HG03460 (cell line): Measurements from ENCODE around the gene CHAMP1.

Source experiments
- ATAC-seq: cut with Tn5 transposase; IDR thresholded peaks from one replicate; pipeline ENCODE4 v1.9.1; 2021; ENCODE audit not compliant: unreplicated experiment

CHAMP1 gene

GRCh38 chr13:114299604-114300305 is 14.5 kb upstream of the CHAMP1 start:
- ATAC-seq = no peak

- no peak for ATAC-seq
Observed at GRCh38 chr13:114303700-114304327, 10.5 kb upstream of the CHAMP1 start.

GRCh38 chr13:114304346-114305034 is 9.8 kb upstream of the CHAMP1 start:
- no peak for ATAC-seq

GRCh38 chr13:114309086-114309485 is 5.2 kb upstream of the CHAMP1 start:
- ATAC-seq = no peak

- ATAC-seq = no peak
Observed at GRCh38 chr13:114309806-114310410, 4.4 kb upstream of the CHAMP1 start.

GRCh38 chr13:114310956-114311355 is 3.3 kb upstream of the CHAMP1 start:
- ATAC-seq = no peak

GRCh38 chr13:114311387-114311786 is 2.9 kb upstream of the CHAMP1 start:
- no peak for ATAC-seq

- ATAC-seq = no peak
Observed at GRCh38 chr13:114311908-114312307, 2.4 kb upstream of the CHAMP1 start.

- ATAC-seq = no peak
Observed at GRCh38 chr13:114313061-114313860, 1.0 kb upstream of the CHAMP1 start.

- peak; percentile 9 for ATAC-seq
Observed at GRCh38 chr13:114315074-114315785, 927 bp downstream of the CHAMP1 start.

GRCh38 chr13:114318624-114319023 is 4.3 kb downstream of the CHAMP1 start:
- no peak for ATAC-seq

GRCh38 chr13:114319441-114319913 is 5.2 kb downstream of the CHAMP1 start:
- no peak for ATAC-seq

- no peak for ATAC-seq
Observed at GRCh38 chr13:114320065-114320464, 5.8 kb downstream of the CHAMP1 start.

GRCh38 chr13:114321256-114321655 is 7.0 kb downstream of the CHAMP1 start:
- ATAC-seq = no peak

- no peak for ATAC-seq
Observed at GRCh38 chr13:114323349-114323748, 9.0 kb downstream of the CHAMP1 start.

GRCh38 chr13:114324334-114324733 is 10.0 kb downstream of the CHAMP1 start:
- no peak for ATAC-seq

GRCh38 chr13:114325729-114326128 is 11.4 kb downstream of the CHAMP1 start:
- no peak for ATAC-seq

GRCh38 chr13:114328034-114328433 is 13.7 kb downstream of the CHAMP1 start:
- ATAC-seq = no peak

GRCh38 chr13:114328595-114328994 is 14.3 kb downstream of the CHAMP1 start:
- no peak for ATAC-seq

- ATAC-seq = no peak
Observed at GRCh38 chr13:114330086-114330485, 15.8 kb downstream of the CHAMP1 start.
